H1 (cell line): ENCODE measurements around the gene RICTOR. TPM values are rescaled to one million over a fixed set of nuclear protein-coding genes. Genes with fewer than 3 reads are reported as not detected.

Source experiments
- CTCF ChIA-PET: fragments of 300-600 bp; sonication (Branson Sonifier 250); formaldehyde crosslinking; loops from one replicate; lab custom pipeline; 2021; ENCODE audit not compliant: partially characterized antibody; lab: Charles Lee
- POLR2A ChIA-PET: fragments of 300-600 bp; sonication (Branson Sonifier 250); formaldehyde crosslinking; loops from one replicate; lab custom pipeline; 2021; ENCODE audit warnings: inconsistent platforms; ENCODE audit not compliant: partially characterized antibody; lab: Charles Lee
- DNase-seq, 2 experiments: peaks; one replicate each; pipeline versions ENCODE4 v3.0.0 to v3.0.0-alpha.2; 2010 to 2022; ENCODE audit warnings: low spot score in 2 of 2, low read depth in 1 of 2, mixed read lengths in 1 of 2
- FAIRE-seq: peaks from 2 replicates; lab custom pipeline; 2011; peaks lifted over from hg19 to GRCh38; lab: Jason Lieb, UNC
- H2AFZ ChIP-seq: 2 replicates; pipeline ENCODE4 v1.8.1; 2012; ENCODE audit warnings: low read length, inconsistent platforms
- H2AK5ac ChIP-seq: 2 replicates; pipeline ENCODE4 v1.6.1; 2013; ENCODE audit warnings: low read depth, low read length
- H2BK120ac ChIP-seq: replicated peaks from 2 replicates; pipeline ENCODE3; 2013; ENCODE audit warnings: low read depth, low read length, inconsistent platforms
- H2BK12ac ChIP-seq: 2 replicates; pipeline ENCODE4 v1.6.1; 2013; ENCODE audit warnings: low read depth, low read length
- H2BK15ac ChIP-seq: 2 replicates; pipeline ENCODE4 v1.6.1; 2013; ENCODE audit warnings: low read length
- H2BK20ac ChIP-seq: 2 replicates; pipeline ENCODE4 v1.6.1; 2013; ENCODE audit warnings: low read length
- H2BK5ac ChIP-seq: 2 replicates; pipeline ENCODE4 v1.6.1; 2013; ENCODE audit warnings: low read depth, low read length
- H3K14ac ChIP-seq: 2 replicates; pipeline ENCODE4 v1.6.1; 2013; ENCODE audit warnings: inconsistent platforms; ENCODE audit not compliant: insufficient read length
- H3K18ac ChIP-seq: 2 replicates; pipeline ENCODE4 v1.6.1; 2013; ENCODE audit warnings: low read length; ENCODE audit errors: extremely low read depth
- H3K23ac ChIP-seq: 2 replicates; pipeline ENCODE4 v1.6.1; 2013; ENCODE audit warnings: inconsistent platforms; ENCODE audit not compliant: insufficient read length
- H3K23me2 ChIP-seq: 2 replicates; pipeline ENCODE4 v1.6.1; 2013; ENCODE audit warnings: low read depth, low read length
- H3K27ac ChIP-seq: 2 replicates; pipeline ENCODE4 v1.6.1; 2011; ENCODE audit warnings: low read depth, low read length, inconsistent platforms
- H3K27me3 ChIP-seq, 4 experiments: replicated peaks in 1 of 4; 1 replicate in 1 of 4; 2 replicates in 3 of 4; pipeline versions ENCODE4 v1.6.1 to v1.8.1; 2011 to 2013; ENCODE audit warnings: low read length in 3 of 4, mild to moderate bottlenecking in 3 of 4, inconsistent platforms in 2 of 4, mixed read lengths in 2 of 4, moderate library complexity in 1 of 4; ENCODE audit not compliant: control insufficient read depth in 3 of 4, insufficient read depth in 3 of 4; ENCODE audit errors: extremely low read depth in 1 of 4
- H3K36me3 ChIP-seq, 4 experiments: 2 replicates each; pipeline versions ENCODE4 v1.6.1 to v1.8.1; 2011 to 2013; ENCODE audit warnings: mild to moderate bottlenecking in 4 of 4, low read length in 3 of 4, moderate library complexity in 2 of 4, control low read depth in 1 of 4, inconsistent platforms in 1 of 4; ENCODE audit not compliant: insufficient read depth in 4 of 4, control insufficient read depth in 2 of 4
- H3K4ac ChIP-seq: replicated peaks from 2 replicates; pipeline ENCODE3; 2013; ENCODE audit warnings: low read length, low read depth, mixed read lengths, inconsistent platforms; ENCODE audit not compliant: insufficient read length
- H3K4me1 ChIP-seq, 4 experiments: replicated peaks in 1 of 4; 1 replicate in 1 of 4; 2 replicates in 3 of 4; pipeline versions ENCODE4 v1.6.1 to v1.8.1; 2011 to 2013; ENCODE audit warnings: low read length in 3 of 4, inconsistent platforms in 2 of 4, mixed read lengths in 1 of 4; ENCODE audit not compliant: insufficient read depth in 4 of 4, control insufficient read depth in 3 of 4
- H3K4me2 ChIP-seq, 2 experiments: 2 replicates each; pipeline versions ENCODE4 v1.6.1 to v1.8.1; 2011 to 2013; ENCODE audit warnings: low read depth in 2 of 2, low read length in 2 of 2, control low read depth in 1 of 2, inconsistent platforms in 1 of 2, mild to moderate bottlenecking in 1 of 2; ENCODE audit not compliant: insufficient read depth in 1 of 2
- H3K4me3 ChIP-seq, 4 experiments: fragments of 200-600, 300-600 bp in 1 of 4; sonication (generic), shearing (Covaris generic), sonication (Bioruptor Twin) in 1 of 4; 2 replicates each; pipeline versions ENCODE4 v1.5.1 to v1.8.1; 2011 to 2016; ENCODE audit warnings: low read length in 4 of 4, low read depth in 3 of 4, control low read depth in 2 of 4, inconsistent platforms in 2 of 4, mild to moderate bottlenecking in 2 of 4, mixed read lengths in 1 of 4, moderate library complexity in 1 of 4; ENCODE audit not compliant: insufficient read depth in 2 of 4; ENCODE audit errors: extremely low read depth in 1 of 4
- H3K56ac ChIP-seq: replicated peaks from 2 replicates; pipeline ENCODE3; 2013; ENCODE audit warnings: low read depth, mild to moderate bottlenecking, mixed read lengths, low read length, inconsistent platforms; ENCODE audit not compliant: insufficient read length
- H3K79me1 ChIP-seq: 2 replicates; pipeline ENCODE4 v1.6.1; 2013; ENCODE audit warnings: low read depth, low read length, control low read depth
- H3K79me2 ChIP-seq, 2 experiments: 2 replicates each; pipeline versions ENCODE4 v1.6.1 to v1.8.1; 2012 to 2013; ENCODE audit warnings: low read length in 2 of 2, mild to moderate bottlenecking in 2 of 2, inconsistent platforms in 1 of 2; ENCODE audit not compliant: insufficient read depth in 2 of 2, control insufficient read depth in 1 of 2
- H3K9ac ChIP-seq, 4 experiments: replicated peaks in 1 of 4; 1 replicate in 1 of 4; 2 replicates in 3 of 4; pipeline versions ENCODE4 v1.6.1 to v1.8.1; 2011 to 2013; ENCODE audit warnings: low read depth in 3 of 4, low read length in 3 of 4, control low read depth in 2 of 4, mild to moderate bottlenecking in 2 of 4, moderate library complexity in 2 of 4, inconsistent platforms in 1 of 4; ENCODE audit errors: extremely low read depth in 1 of 4
- H3K9me3 ChIP-seq, 2 experiments: 2 replicates each; pipeline versions ENCODE4 v1.6.1 to v1.8.1; 2012 to 2013; ENCODE audit warnings: mild to moderate bottlenecking in 2 of 2, moderate library complexity in 2 of 2, control low read depth in 1 of 2, inconsistent platforms in 1 of 2, low read depth in 1 of 2, low read length in 1 of 2, mixed read lengths in 1 of 2; ENCODE audit not compliant: insufficient read depth in 2 of 2
- H4K20me1 ChIP-seq, 2 experiments: replicated peaks in 1 of 2; 2 replicates each; pipeline versions ENCODE3 to v1.8.1; 2011 to 2013; ENCODE audit warnings: inconsistent platforms in 2 of 2, low read length in 2 of 2, mild to moderate bottlenecking in 1 of 2; ENCODE audit not compliant: insufficient read depth in 2 of 2, control insufficient read depth in 1 of 2
- H4K5ac ChIP-seq: 2 replicates; pipeline ENCODE4 v1.6.1; 2013; ENCODE audit warnings: low read length, low read depth, mixed read lengths, inconsistent platforms; ENCODE audit not compliant: insufficient read length
- H4K8ac ChIP-seq: 2 replicates; pipeline ENCODE4 v1.8.0; 2013; ENCODE audit warnings: mild to moderate bottlenecking, moderate library complexity, low read length, inconsistent platforms; ENCODE audit not compliant: insufficient read depth; ENCODE audit errors: extremely low read depth
- H4K91ac ChIP-seq: replicated peaks from 2 replicates; pipeline ENCODE3; 2013; ENCODE audit warnings: low read length, mixed read lengths, inconsistent platforms; ENCODE audit not compliant: insufficient read length
- ATF3 ChIP-seq: IDR thresholded peaks from 2 replicates; pipeline ENCODE4 v1.6.1; 2011; ENCODE audit warnings: low read depth, mild to moderate bottlenecking, low read length; ENCODE audit not compliant: insufficient read depth
- CHD2 ChIP-seq: IDR thresholded peaks from 2 replicates; pipeline ENCODE4 v1.6.1; 2012; ENCODE audit warnings: low read length, improper control_type of control experiment
- CREB1 ChIP-seq: IDR thresholded peaks from 2 replicates; pipeline ENCODE4 v1.6.1; 2012; ENCODE audit warnings: inconsistent platforms
- CTCF ChIP-seq, 3 experiments: IDR thresholded peaks; 1 replicate in 2 of 3; 2 replicates in 1 of 3; pipeline versions ENCODE4 v1.5.1 to v1.6.1; 2011; ENCODE audit warnings: low read length in 3 of 3, mild to moderate bottlenecking in 3 of 3, inconsistent platforms in 2 of 3, low read depth in 1 of 3, moderate library complexity in 1 of 3; ENCODE audit not compliant: insufficient read depth in 1 of 3; ENCODE audit errors: control extremely low read depth in 1 of 3
- FOSL1 ChIP-seq: IDR thresholded peaks from 2 replicates; pipeline ENCODE4 v1.6.1; 2011; ENCODE audit warnings: mild to moderate bottlenecking, low read depth, low read length, moderate library complexity; ENCODE audit not compliant: insufficient read depth
- JUND ChIP-seq: IDR thresholded peaks from 2 replicates; pipeline ENCODE4 v1.6.1; 2011; ENCODE audit warnings: mild to moderate bottlenecking, improper control_type of control experiment, low read length
- KDM5A ChIP-seq: fragments of 200-600 bp; IDR thresholded peaks from 2 replicates; pipeline ENCODE4 v1.7.1; 2012; ENCODE audit warnings: mild to moderate bottlenecking, low read length, inconsistent platforms, mixed read lengths
- RAD21 ChIP-seq, 2 experiments: IDR thresholded peaks in 1 of 2; conservative IDR thresholded peaks in 1 of 2; 2 replicates each; pipeline ENCODE4 v1.6.1; 2011; ENCODE audit warnings: low read depth in 2 of 2, low read length in 2 of 2, improper control_type of control experiment in 1 of 2, inconsistent platforms in 1 of 2, mild to moderate bottlenecking in 1 of 2, moderate library complexity in 1 of 2
- RBBP5 ChIP-seq: IDR thresholded peaks from 2 replicates; pipeline ENCODE4 v1.7.1; 2012; ENCODE audit warnings: low read depth, mild to moderate bottlenecking, inconsistent platforms, low read length, moderate library complexity, borderline replicate concordance
- SIN3A ChIP-seq, 2 experiments: IDR thresholded peaks in 1 of 2; conservative IDR thresholded peaks in 1 of 2; 2 replicates each; pipeline ENCODE4 v1.6.1; 2011 to 2012; ENCODE audit warnings: low read length in 2 of 2, improper control_type of control experiment in 1 of 2, low read depth in 1 of 2, mild to moderate bottlenecking in 1 of 2
- TAF1 ChIP-seq: IDR thresholded peaks from 2 replicates; pipeline ENCODE4 v1.6.1; 2011; ENCODE audit warnings: mild to moderate bottlenecking, low read depth, low read length
- WGBS, 2 experiments: shearing (Covaris generic) in 1 of 2; methylation state at CpG; one replicate each; pipeline versions ENCODE4 v1.1.6 to v1.1.7; 2013 to 2015; ENCODE audit warnings: low lambda C conversion rate in 2 of 2, mixed read lengths in 2 of 2, inconsistent platforms in 1 of 2, low coverage in 1 of 2, missing lambda C conversion rate in 1 of 2; ENCODE audit not compliant: insufficient replicate concordance in 2 of 2, insufficient coverage in 1 of 2, insufficient read length in 1 of 2; ENCODE audit errors: extremely low coverage in 1 of 2, missing lambda C conversion rate in 1 of 2; 5-methylcytosine and 5-hydroxymethylcytosine counted together
- polyA plus RNA-seq, 7 experiments: library from polyadenylated mRNA; depleted of rRNA in 3 of 7; stranded (reverse) in 5 of 7; unstranded in 2 of 7; fragments of >200 nt in 5 of 7; fragments of 200-250 nt in 2 of 7; gene quantifications; 1 replicate in 5 of 7; 2 replicates in 1 of 7; 4 replicates in 1 of 7; pipeline versions ENCODE4 v1.2.1 to v1.2.3, GENCODE V29; 2011 to 2013; ENCODE audit warnings: missing spikeins in 2 of 7, mixed read lengths in 2 of 7
- total RNA-seq: library from RNA; stranded (reverse); fragmentation: NEBNext Ultra II Directional; extraction: Animal tissue kit (Norgen Biotek cat#: 25700); gene quantifications from 2 replicates; pipeline ENCODE4 v1.2.1, GENCODE V29; 2021

Gene RICTOR
- total and polyA plus RNA-seq, 2 of the 8 experiments (the other 6 are each of a cell fraction or from before 2014, with no cell fraction given) = 4.3 to 26.6 TPM

- no peak overlapping the region for H3K4me2 ChIP-seq
- TF ChIP-seq CHD2 (no peak), CREB1 (no peak), FOSL1 (no peak), RBBP5 (no peak), TAF1 (no peak), SIN3A (conservative IDR thresholded peaks at IDR 0.05 in 1 of 2, IDR thresholded peaks at IDR 0.05 in 1 of 2; ENCODE audit: low read depth in 1 of 2, low read length in 2 of 2) (no peak), ATF3 (no peak), CTCF (IDR thresholded peaks at IDR 0.05; ENCODE audit: control extremely low read depth in 1 of 3, insufficient read depth in 1 of 3, low read depth in 1 of 3, low read length in 3 of 3) (no peak), JUND (no peak), KDM5A (no peak), RAD21 (IDR thresholded peaks at IDR 0.05 in 1 of 2, conservative IDR thresholded peaks at IDR 0.05 in 1 of 2; ENCODE audit: low read depth in 2 of 2, low read length in 2 of 2) (no peak)
Observed at GRCh38 chr5:38938424-38938823, 135.8 kb downstream of the RICTOR start.

More at GRCh38 chr5:38938424-38938823, 135.8 kb downstream of the RICTOR start:
- Histone ChIP-seq H3K36me3 (peaks cover 0 to 15% (median 4%) of the 10 kb centered on the region in 4 experiments; a peak in 5 of 8 replicates), H3K18ac (no peak overlapping the region), H2BK15ac (no peak overlapping the region), H2AK5ac (no peak overlapping the region), H3K27me3 (no peaks in the 10 kb centered on the region), H4K91ac (no peak overlapping the region), H3K23ac (no peak overlapping the region), H3K79me1 (no peaks in the 10 kb centered on the region), H3K4me1 (no peaks in the 10 kb centered on the region), H3K4ac (no peak overlapping the region), H3K79me2 (no peaks in the 10 kb centered on the region), H2BK20ac (no peak overlapping the region), H3K9me3 (no peaks in the 10 kb centered on the region), H3K9ac (no peak overlapping the region), H4K20me1 (no peaks in the 10 kb centered on the region), H3K14ac (no peak overlapping the region), H2AFZ (no peak overlapping the region), H4K5ac (no peak overlapping the region), H4K8ac (no peak overlapping the region), H3K23me2 (no peaks in the 10 kb centered on the region), H2BK12ac (no peak overlapping the region), H3K27ac (no peak overlapping the region), H3K4me3 (no peak overlapping the region), H2BK120ac (no peak overlapping the region), H3K56ac (no peak overlapping the region), H2BK5ac (no peak overlapping the region)
- POLR2A ChIA-PET = no interaction called here
- no peak for DNase-seq
- CTCF ChIA-PET = interaction anchor here (0.7 to 1.2 kb wide), 2 partner anchors 11 to 1363 kb away, joined by 3 read pairs; no protein-coding TSS in a partner anchor
- no peak for FAIRE-seq
- WGBS, 2 experiments = 100% methylated on average over 1 of the region's 1 CpG; no CpG with 5 or more reads in 1 of the 2 experiments
